ENCODE results near the gene FASN. TPM values are rescaled to one million over a fixed set of nuclear protein-coding genes. Genes with fewer than 3 reads are reported as not detected.
A peak's percentile ranks its signal among the peaks of the same experiment; 100 is the strongest.

Gene FASN
- total and polyA plus RNA-seq, 2 of the 13 experiments (the other 11 are each of a cell fraction or from before 2014, with no cell fraction given) = 51.7 to 101 TPM

DNA sequence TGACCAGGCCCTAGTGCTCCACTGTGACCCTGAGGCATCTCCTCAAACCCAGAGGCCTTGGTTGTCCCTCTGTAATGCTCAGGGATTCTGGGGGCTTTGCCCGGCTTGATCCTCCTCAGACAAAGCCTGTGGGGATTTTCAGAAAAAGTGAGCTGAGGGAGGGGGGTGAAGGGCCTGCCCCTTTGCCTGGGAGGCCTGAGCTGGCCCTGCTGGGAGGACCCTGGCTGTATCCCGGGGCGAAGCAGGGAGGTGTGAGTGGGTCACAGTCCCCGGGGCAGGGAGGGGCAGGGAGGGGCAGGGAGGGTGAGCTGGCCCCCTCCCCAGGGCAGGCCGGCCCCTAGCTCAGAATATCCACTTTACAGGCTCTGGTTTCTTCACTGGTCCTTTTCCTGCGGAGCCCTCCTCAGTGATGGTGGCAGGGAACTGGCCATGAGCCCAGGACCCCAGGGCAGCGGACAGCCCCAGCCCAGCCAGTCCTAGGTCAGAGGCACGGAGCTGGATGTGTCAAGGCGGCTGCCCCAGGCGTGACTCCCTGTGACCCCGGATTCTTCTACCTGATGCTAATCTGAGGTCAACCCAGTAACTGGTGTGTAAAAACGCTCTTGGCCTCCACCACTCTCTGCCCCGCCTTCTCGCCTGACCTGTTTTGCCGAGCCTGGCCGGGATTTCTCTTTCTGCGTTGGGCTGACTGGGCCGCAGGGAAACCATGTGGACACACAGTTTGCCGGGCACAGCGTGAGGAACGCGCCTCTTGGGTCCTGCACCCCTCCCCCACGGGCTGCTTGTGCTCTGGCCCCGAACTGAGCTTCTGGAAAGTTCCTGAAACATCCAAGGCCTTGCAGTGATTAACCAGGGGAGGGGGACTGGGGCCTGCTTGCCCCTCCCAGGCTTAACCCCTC lies 5.8 kb upstream of the FASN start (continued):
- TF ChIP-seq BCLAF1 (IDR thresholded peaks at IDR 0.05) (no peak), HDAC6 (IDR thresholded peaks at IDR 0.05; ENCODE audit: low read depth, low read length) (no peak), MTA1 (CRISPR knock-in tag; IDR thresholded peaks at IDR 0.05; ENCODE audit: borderline replicate concordance) (peak; percentile 93), ZNF703 (CRISPR knock-in tag; IDR thresholded peaks at IDR 0.05; ENCODE audit: borderline replicate concordance) (peak; percentile 83), SNAI1 (CRISPR knock-in tag; IDR thresholded peaks at IDR 0.05; ENCODE audit: borderline replicate concordance) (no peak), ARNTL (CRISPR knock-in tag; IDR thresholded peaks at IDR 0.05) (0 out of 2 replicates have a peak, but pooled peaks have one; percentile 30), STAT6 (CRISPR knock-in tag; IDR thresholded peaks at IDR 0.05; ENCODE audit: borderline replicate concordance) (peak; percentile 86), GTF3A (CRISPR knock-in tag; conservative IDR thresholded peaks at IDR 0.05) (no peak), DR1 (CRISPR knock-in tag; IDR thresholded peaks at IDR 0.05) (peak; percentile 33; the same call in 1 of the 2 replicates), ZKSCAN1 (IDR thresholded peaks at IDR 0.05; ENCODE audit: low read length) (no peak), U2AF1 (optimal IDR thresholded peaks at IDR 0.05; ENCODE audit: low read depth, low read length) (no peak), DNMT1 (CRISPR knock-in tag; IDR thresholded peaks at IDR 0.05) (no peak), ZHX1 (CRISPR knock-in tag; IDR thresholded peaks at IDR 0.05; ENCODE audit: low read depth) (peak; percentile 79), FOXJ3 (CRISPR knock-in tag; IDR thresholded peaks at IDR 0.05; ENCODE audit: borderline replicate concordance) (no peak; the same call in 1 of the 2 replicates)
- TF ChIP-seq, protein P1, sequence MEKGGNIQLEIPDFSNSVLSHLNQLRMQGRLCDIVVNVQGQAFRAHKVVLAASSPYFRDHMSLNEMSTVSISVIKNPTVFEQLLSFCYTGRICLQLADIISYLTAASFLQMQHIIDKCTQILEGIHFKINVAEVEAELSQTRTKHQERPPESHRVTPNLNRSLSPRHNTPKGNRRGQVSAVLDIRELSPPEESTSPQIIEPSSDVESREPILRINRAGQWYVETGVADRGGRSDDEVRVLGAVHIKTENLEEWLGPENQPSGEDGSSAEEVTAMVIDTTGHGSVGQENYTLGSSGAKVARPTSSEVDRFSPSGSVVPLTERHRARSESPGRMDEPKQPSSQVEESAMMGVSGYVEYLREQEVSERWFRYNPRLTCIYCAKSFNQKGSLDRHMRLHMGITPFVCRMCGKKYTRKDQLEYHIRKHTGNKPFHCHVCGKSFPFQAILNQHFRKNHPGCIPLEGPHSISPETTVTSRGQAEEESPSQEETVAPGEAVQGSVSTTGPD (CRISPR knock-in tag; IDR thresholded peaks at IDR 0.05) = no peak; the same call in 1 of the 2 replicates
- TF ChIP-seq, protein P2, sequence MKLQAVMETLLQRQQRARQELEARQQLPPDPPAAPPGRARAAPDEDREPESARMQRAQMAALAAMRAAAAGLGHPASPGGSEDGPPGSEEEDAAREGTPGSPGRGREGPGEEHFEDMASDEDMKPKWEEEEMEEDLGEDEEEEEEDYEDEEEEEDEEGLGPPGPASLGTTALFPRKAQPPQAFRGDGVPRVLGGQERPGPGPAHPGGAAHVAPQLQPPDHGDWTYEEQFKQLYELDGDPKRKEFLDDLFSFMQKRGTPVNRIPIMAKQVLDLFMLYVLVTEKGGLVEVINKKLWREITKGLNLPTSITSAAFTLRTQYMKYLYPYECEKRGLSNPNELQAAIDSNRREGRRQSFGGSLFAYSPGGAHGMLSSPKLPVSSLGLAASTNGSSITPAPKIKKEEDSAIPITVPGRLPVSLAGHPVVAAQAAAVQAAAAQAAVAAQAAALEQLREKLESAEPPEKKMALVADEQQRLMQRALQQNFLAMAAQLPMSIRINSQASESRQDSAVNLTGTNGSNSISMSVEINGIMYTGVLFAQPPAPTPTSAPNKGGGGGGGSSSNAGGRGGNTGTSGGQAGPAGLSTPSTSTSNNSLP (IDR thresholded peaks at IDR 0.05; ENCODE audit: low read depth, low read length) = no peak

Data from HepG2 (cell line).